ENCODE data around the gene FOXN1. TPM values are rescaled to one million over a fixed set of nuclear protein-coding genes. Genes with fewer than 3 reads are reported as not detected.
A peak's percentile ranks its signal among the peaks of the same experiment; 100 is the strongest.

Gene FOXN1
- total and polyA plus RNA-seq, 2 of the 13 experiments (the other 11 are each of a cell fraction or from before 2014, with no cell fraction given): 0.01 TPM; not detected in 1

DNA sequence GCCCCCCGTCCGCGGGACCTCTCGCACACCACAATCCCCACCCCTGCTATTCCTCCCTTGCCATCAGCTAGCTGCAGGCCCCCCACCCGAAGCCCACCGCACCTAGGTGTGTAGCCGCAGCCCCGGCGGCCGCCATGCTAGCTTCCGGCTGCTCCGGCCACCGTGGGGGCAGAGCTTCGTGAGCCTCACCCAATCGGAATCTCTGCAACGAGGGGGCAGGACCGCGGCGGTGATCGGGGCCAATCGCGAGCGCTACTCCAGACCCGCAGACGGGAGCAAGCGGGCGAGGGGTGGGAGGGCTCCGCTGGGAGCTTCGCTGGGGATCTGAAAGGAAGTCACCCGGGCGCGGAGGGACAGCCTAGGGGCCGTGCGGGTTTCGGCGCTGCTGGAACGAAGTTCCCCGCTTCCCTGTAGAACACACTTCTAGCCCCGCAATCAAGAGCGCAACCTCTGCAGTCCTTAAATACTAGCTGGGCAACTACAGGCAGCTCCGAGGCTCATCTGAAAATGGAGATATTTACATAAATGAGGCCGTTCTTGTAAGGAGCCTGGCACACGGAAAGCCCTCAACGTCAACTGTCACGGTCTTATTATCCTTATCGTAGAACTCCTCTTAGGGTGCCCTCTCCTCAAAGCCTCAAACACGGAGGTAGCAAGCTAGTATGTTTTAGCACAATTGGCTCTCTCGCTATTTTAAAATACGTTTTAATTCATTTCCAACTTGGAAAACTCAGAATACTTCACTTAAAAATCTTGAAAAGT is 65.4 kb downstream of the FOXN1 start, which contains the start of gene PIGS (continued):
- TF ChIP-seq KDM5A (IDR thresholded peaks at IDR 0.05; ENCODE audit: borderline replicate concordance, low read length) (peak; percentile 58; the same call in 1 of the 2 replicates), ZNF180 (CRISPR knock-in tag; IDR thresholded peaks at IDR 0.05; ENCODE audit: borderline replicate concordance, low read depth) (no peak), ZNF556 (CRISPR knock-in tag; IDR thresholded peaks at IDR 0.05; ENCODE audit: borderline replicate concordance) (no peak), ZNF749 (CRISPR knock-in tag; IDR thresholded peaks at IDR 0.05; ENCODE audit: borderline replicate concordance) (no peak; the same call in 1 of the 2 replicates), ZNF367 (CRISPR knock-in tag; IDR thresholded peaks at IDR 0.05; ENCODE audit: borderline replicate concordance) (no peak), SP1 (IDR thresholded peaks at IDR 0.05) (no peak), SP1 (CRISPR knock-in tag; IDR thresholded peaks at IDR 0.05) (0 out of 2 replicates have a peak, but pooled peaks have one; percentile 41), ZNF510 (CRISPR knock-in tag; IDR thresholded peaks at IDR 0.05; ENCODE audit: low read depth) (no peak; the same call in 1 of the 2 replicates), ZMYM3 (CRISPR knock-in tag; IDR thresholded peaks at IDR 0.05) (no peak), SYNCRIP (IDR thresholded peaks at IDR 0.05; ENCODE audit: insufficient read depth, low read depth, low read length) (no peak), FOXK1 (CRISPR knock-in tag; IDR thresholded peaks at IDR 0.05; ENCODE audit: borderline replicate concordance, low read depth) (no peak; the same call in 1 of the 2 replicates), ZNF382 (CRISPR knock-in tag; IDR thresholded peaks at IDR 0.05; ENCODE audit: borderline replicate concordance) (no peak)
- TF ChIP-seq, protein P1, sequence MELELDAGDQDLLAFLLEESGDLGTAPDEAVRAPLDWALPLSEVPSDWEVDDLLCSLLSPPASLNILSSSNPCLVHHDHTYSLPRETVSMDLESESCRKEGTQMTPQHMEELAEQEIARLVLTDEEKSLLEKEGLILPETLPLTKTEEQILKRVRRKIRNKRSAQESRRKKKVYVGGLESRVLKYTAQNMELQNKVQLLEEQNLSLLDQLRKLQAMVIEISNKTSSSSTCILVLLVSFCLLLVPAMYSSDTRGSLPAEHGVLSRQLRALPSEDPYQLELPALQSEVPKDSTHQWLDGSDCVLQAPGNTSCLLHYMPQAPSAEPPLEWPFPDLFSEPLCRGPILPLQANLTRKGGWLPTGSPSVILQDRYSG (CRISPR knock-in tag; IDR thresholded peaks at IDR 0.05): no peak
- TF ChIP-seq, protein P2, sequence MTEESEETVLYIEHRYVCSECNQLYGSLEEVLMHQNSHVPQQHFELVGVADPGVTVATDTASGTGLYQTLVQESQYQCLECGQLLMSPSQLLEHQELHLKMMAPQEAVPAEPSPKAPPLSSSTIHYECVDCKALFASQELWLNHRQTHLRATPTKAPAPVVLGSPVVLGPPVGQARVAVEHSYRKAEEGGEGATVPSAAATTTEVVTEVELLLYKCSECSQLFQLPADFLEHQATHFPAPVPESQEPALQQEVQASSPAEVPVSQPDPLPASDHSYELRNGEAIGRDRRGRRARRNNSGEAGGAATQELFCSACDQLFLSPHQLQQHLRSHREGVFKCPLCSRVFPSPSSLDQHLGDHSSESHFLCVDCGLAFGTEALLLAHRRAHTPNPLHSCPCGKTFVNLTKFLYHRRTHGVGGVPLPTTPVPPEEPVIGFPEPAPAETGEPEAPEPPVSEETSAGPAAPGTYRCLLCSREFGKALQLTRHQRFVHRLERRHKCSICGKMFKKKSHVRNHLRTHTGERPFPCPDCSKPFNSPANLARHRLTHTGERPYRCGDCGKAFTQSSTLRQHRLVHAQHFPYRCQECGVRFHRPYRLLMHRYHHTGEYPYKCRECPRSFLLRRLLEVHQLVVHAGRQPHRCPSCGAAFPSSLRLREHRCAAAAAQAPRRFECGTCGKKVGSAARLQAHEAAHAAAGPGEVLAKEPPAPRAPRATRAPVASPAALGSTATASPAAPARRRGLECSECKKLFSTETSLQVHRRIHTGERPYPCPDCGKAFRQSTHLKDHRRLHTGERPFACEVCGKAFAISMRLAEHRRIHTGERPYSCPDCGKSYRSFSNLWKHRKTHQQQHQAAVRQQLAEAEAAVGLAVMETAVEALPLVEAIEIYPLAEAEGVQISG (CRISPR knock-in tag; IDR thresholded peaks at IDR 0.05): peak; percentile 66
- TF ChIP-seq, protein P3, sequence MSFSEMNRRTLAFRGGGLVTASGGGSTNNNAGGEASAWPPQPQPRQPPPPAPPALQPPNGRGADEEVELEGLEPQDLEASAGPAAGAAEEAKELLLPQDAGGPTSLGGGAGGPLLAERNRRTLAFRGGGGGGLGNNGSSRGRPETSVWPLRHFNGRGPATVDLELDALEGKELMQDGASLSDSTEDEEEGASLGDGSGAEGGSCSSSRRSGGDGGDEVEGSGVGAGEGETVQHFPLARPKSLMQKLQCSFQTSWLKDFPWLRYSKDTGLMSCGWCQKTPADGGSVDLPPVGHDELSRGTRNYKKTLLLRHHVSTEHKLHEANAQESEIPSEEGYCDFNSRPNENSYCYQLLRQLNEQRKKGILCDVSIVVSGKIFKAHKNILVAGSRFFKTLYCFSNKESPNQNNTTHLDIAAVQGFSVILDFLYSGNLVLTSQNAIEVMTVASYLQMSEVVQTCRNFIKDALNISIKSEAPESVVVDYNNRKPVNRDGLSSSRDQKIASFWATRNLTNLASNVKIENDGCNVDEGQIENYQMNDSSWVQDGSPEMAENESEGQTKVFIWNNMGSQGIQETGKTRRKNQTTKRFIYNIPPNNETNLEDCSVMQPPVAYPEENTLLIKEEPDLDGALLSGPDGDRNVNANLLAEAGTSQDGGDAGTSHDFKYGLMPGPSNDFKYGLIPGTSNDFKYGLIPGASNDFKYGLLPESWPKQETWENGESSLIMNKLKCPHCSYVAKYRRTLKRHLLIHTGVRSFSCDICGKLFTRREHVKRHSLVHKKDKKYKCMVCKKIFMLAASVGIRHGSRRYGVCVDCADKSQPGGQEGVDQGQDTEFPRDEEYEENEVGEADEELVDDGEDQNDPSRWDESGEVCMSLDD (CRISPR knock-in tag; IDR thresholded peaks at IDR 0.05; ENCODE audit: borderline replicate concordance): no peak
- TF ChIP-seq, protein P4, sequence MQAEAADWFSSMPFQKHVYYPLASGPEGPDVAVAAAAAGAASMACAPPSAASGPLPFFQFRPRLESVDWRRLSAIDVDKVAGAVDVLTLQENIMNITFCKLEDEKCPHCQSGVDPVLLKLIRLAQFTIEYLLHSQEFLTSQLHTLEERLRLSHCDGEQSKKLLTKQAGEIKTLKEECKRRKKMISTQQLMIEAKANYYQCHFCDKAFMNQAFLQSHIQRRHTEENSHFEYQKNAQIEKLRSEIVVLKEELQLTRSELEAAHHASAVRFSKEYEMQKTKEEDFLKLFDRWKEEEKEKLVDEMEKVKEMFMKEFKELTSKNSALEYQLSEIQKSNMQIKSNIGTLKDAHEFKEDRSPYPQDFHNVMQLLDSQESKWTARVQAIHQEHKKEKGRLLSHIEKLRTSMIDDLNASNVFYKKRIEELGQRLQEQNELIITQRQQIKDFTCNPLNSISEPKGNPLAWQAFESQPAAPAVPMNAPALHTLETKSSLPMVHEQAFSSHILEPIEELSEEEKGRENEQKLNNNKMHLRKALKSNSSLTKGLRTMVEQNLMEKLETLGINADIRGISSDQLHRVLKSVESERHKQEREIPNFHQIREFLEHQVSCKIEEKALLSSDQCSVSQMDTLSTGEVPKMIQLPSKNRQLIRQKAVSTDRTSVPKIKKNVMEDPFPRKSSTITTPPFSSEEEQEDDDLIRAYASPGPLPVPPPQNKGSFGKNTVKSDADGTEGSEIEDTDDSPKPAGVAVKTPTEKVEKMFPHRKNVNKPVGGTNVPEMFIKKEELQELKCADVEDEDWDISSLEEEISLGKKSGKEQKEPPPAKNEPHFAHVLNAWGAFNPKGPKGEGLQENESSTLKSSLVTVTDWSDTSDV (CRISPR knock-in tag; IDR thresholded peaks at IDR 0.05): no peak
- TF ChIP-seq, protein P5, sequence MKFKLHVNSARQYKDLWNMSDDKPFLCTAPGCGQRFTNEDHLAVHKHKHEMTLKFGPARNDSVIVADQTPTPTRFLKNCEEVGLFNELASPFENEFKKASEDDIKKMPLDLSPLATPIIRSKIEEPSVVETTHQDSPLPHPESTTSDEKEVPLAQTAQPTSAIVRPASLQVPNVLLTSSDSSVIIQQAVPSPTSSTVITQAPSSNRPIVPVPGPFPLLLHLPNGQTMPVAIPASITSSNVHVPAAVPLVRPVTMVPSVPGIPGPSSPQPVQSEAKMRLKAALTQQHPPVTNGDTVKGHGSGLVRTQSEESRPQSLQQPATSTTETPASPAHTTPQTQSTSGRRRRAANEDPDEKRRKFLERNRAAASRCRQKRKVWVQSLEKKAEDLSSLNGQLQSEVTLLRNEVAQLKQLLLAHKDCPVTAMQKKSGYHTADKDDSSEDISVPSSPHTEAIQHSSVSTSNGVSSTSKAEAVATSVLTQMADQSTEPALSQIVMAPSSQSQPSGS (CRISPR knock-in tag; IDR thresholded peaks at IDR 0.05): no peak

Data from HepG2 (cell line).